ENCODE data around the gene CXCR3.

GRCh38 chrX:71665747-71666146 lies 47.4 kb upstream of the CXCR3 start:
- TF ChIP-seq SP1 (IDR thresholded peaks at IDR 0.05) (no peak), BHLHE40 (IDR thresholded peaks at IDR 0.05; ENCODE audit: borderline replicate concordance) (no peak), FOXK2 (IDR thresholded peaks at IDR 0.05) (no peak), HDGF (IDR thresholded peaks at IDR 0.05; ENCODE audit: borderline replicate concordance) (no peak), FOXM1 (IDR thresholded peaks at IDR 0.05; ENCODE audit: borderline replicate concordance) (no peak), L3MBTL2 (conservative IDR thresholded peaks at IDR 0.05) (no peak), NFRKB (IDR thresholded peaks at IDR 0.05) (no peak), TARDBP (IDR thresholded peaks at IDR 0.05) (no peak), CTBP1 (IDR thresholded peaks at IDR 0.05; ENCODE audit: borderline replicate concordance) (no peak), ELF4 (IDR thresholded peaks at IDR 0.05) (no peak), ARNT (IDR thresholded peaks at IDR 0.05) (no peak), SUZ12 (IDR thresholded peaks at IDR 0.05) (no peak), ZNF384 (IDR thresholded peaks at IDR 0.05) (no peak)
- TF ChIP-seq, protein P1, sequence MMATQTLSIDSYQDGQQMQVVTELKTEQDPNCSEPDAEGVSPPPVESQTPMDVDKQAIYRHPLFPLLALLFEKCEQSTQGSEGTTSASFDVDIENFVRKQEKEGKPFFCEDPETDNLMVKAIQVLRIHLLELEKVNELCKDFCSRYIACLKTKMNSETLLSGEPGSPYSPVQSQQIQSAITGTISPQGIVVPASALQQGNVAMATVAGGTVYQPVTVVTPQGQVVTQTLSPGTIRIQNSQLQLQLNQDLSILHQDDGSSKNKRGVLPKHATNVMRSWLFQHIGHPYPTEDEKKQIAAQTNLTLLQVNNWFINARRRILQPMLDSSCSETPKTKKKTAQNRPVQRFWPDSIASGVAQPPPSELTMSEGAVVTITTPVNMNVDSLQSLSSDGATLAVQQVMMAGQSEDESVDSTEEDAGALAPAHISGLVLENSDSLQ (IDR thresholded peaks at IDR 0.05): no peak
